ENCODE measurements around the gene CST2. TPM values are rescaled to one million over a fixed set of nuclear protein-coding genes. Genes with fewer than 3 reads are reported as not detected.

CST2 gene
- total and polyA plus RNA-seq, 2 donors (not counting 3 experiments of a cell fraction or from before 2014, with no cell fraction given) = not detected

DNA sequence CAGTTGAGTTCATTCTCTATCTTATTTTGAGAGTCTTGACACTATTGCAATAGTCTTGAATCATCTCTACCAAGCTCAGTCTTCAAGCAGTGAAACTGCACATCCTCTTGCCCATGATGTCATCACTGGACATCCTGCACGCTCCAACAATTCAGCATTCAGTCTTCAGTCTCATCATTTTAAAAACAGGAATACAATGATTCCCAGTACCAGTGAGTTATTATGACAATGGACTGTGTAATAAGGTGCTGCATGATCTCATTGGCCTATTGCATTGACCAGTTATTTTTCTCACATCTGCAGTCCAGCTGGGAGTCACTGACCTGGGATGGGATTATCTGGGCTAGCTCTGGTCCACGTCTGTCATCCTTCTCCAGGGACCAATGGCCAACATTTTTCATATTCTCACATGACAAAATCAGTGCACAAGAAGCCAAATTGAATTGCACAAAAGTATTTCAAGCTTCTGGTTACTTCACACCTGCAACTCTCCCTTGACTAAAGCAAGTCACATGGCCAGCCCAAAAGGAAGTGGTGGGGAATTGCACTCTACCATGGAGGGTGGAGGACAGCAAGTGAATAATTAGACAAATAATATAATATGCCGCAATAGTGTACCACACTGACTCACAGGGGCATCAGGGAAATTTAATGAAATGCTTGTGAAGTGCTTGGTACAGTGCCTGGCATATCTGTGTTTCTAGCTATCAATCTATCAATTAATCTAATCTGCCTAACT is 6.4 kb upstream of the CST2 start:
- ChIA-PET CTCF (no interaction called here), POLR2A (no interaction called here)
- Histone ChIP-seq H3K36me3 (ENCODE audit: control insufficient read depth in 2 of 2, extremely low read depth in 1 of 2, insufficient read depth in 2 of 2, low read length in 2 of 2) (no peaks in the 10 kb centered on the region), H2AFZ (ENCODE audit: low read depth, low read length) (no peak overlapping the region), H3K27me3 (ENCODE audit: control insufficient read depth in 2 of 2, insufficient read depth in 2 of 2, low read length in 2 of 2) (no peaks in the 10 kb centered on the region), H4K20me1 (replicated peaks; ENCODE audit: control insufficient read depth, extremely low read depth, insufficient read depth, low read length) (no peaks in the 10 kb centered on the region), H3K79me2 (ENCODE audit: control insufficient read depth, insufficient read depth, low read length) (no peaks in the 10 kb centered on the region), H3K9me3 (replicated peaks; ENCODE audit: control insufficient read depth, insufficient read depth, low read length) (no peaks in the 10 kb centered on the region), H3K4me1 (ENCODE audit: control insufficient read depth, extremely low read depth, insufficient read depth, low read length) (peaks cover 6% of the 10 kb centered on the region), H3K27ac (ENCODE audit: insufficient read depth, low read depth, low read length) (no peak overlapping the region), H3K9me1 (replicated peaks; ENCODE audit: control insufficient read depth, extremely low read depth, insufficient read depth, low read length) (no peaks in the 10 kb centered on the region), H3K4me2 (ENCODE audit: insufficient read depth, low read length) (no peak overlapping the region), H3K4me3 (replicated peaks in 1 of 3; ENCODE audit: insufficient read depth in 1 of 3, low read depth in 1 of 3, low read length in 3 of 3) (no peak overlapping the region), H3K9ac (replicated peaks; ENCODE audit: extremely low read depth, insufficient read depth, low read length) (no peak overlapping the region)
- intact Hi-C loops (cut with micrococcal nuclease) = no loop called here
- no TSS peak for BruUV-seq (replicated peaks)
- TF ChIP-seq, protein P1, sequence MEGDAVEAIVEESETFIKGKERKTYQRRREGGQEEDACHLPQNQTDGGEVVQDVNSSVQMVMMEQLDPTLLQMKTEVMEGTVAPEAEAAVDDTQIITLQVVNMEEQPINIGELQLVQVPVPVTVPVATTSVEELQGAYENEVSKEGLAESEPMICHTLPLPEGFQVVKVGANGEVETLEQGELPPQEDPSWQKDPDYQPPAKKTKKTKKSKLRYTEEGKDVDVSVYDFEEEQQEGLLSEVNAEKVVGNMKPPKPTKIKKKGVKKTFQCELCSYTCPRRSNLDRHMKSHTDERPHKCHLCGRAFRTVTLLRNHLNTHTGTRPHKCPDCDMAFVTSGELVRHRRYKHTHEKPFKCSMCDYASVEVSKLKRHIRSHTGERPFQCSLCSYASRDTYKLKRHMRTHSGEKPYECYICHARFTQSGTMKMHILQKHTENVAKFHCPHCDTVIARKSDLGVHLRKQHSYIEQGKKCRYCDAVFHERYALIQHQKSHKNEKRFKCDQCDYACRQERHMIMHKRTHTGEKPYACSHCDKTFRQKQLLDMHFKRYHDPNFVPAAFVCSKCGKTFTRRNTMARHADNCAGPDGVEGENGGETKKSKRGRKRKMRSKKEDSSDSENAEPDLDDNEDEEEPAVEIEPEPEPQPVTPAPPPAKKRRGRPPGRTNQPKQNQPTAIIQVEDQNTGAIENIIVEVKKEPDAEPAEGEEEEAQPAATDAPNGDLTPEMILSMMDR (IDR thresholded peaks at IDR 0.05; ENCODE audit: extremely low read depth in 1 of 2, insufficient read depth in 1 of 2, low read depth in 1 of 2, low read length in 2 of 2) = no peak
- TF ChIP-seq POLR2AphosphoS5 (IDR thresholded peaks at IDR 0.05; ENCODE audit: insufficient read depth, low read depth, low read length) (no peak), POLR2A (IDR thresholded peaks at IDR 0.05; ENCODE audit: low read depth, low read length) (no peak), EZH2 (IDR thresholded peaks at IDR 0.05; ENCODE audit: borderline replicate concordance, low read depth, low read length, severe bottlenecking) (no peak), FOS (IDR thresholded peaks at IDR 0.05; ENCODE audit: borderline replicate concordance, insufficient read depth, low read length) (no peak), GATA2 (IDR thresholded peaks at IDR 0.05; ENCODE audit: insufficient read depth, insufficient read length, low read depth, low read length) (no peak), MYC (IDR thresholded peaks at IDR 0.05; ENCODE audit: low read depth, low read length) (no peak), JUN (IDR thresholded peaks at IDR 0.05; ENCODE audit: borderline replicate concordance, insufficient read depth, insufficient read length, low read depth) (no peak)
- TF ChIP-seq, protein P2, sequence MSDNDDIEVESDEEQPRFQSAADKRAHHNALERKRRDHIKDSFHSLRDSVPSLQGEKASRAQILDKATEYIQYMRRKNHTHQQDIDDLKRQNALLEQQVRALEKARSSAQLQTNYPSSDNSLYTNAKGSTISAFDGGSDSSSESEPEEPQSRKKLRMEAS (IDR thresholded peaks at IDR 0.05; ENCODE audit: insufficient read depth, insufficient read length) = no peak
- DNase-seq (ENCODE audit: low read depth, low spot score) (no peak), FAIRE-seq (no peak)
- dilution Hi-C loops (cut with MboI; ENCODE audit: extremely low pct_ligation_motif_present, low sequenced_read_pairs) = no loop called here

All from endothelial cell of umbilical vein (primary cell).